ENCODE measurements around the gene SLC6A11.

DNA sequence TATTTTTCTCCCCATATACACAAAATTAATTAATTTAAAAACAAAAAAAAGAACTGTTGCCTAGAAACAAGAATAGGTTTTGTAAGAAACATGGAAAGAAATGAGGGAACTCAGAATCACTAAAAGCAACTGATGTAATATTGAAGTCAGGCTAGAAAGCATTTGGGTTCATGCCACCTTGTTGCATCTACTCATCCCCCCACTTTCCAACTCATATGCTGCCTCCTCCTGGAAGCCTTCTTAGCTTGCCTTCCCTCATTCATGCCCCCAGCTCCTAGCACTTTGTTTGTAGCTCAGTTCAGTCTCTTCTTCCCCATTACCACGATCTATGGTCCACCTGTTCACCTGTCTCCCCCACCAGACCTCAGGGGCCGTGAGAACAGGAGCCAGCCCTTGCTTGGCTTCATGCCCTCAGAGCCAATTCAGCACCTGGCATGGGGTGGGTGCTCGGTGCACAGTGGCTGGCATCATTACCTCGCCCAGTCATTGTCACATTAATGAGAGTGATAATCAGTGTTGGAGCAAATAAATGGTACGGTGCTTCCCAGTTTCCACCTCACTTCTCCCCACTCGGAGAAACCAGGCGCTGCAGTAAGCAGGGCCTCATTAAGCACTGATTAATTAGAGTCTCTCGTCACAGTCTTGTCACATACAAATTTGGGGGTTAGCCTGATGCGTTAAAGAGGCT is 114.1 kb downstream of the SLC6A11 start:
- no peak for TF ChIP-seq POLR2A (IDR thresholded peaks at IDR 0.05)
- TF ChIP-seq, protein P1, sequence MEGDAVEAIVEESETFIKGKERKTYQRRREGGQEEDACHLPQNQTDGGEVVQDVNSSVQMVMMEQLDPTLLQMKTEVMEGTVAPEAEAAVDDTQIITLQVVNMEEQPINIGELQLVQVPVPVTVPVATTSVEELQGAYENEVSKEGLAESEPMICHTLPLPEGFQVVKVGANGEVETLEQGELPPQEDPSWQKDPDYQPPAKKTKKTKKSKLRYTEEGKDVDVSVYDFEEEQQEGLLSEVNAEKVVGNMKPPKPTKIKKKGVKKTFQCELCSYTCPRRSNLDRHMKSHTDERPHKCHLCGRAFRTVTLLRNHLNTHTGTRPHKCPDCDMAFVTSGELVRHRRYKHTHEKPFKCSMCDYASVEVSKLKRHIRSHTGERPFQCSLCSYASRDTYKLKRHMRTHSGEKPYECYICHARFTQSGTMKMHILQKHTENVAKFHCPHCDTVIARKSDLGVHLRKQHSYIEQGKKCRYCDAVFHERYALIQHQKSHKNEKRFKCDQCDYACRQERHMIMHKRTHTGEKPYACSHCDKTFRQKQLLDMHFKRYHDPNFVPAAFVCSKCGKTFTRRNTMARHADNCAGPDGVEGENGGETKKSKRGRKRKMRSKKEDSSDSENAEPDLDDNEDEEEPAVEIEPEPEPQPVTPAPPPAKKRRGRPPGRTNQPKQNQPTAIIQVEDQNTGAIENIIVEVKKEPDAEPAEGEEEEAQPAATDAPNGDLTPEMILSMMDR (IDR thresholded peaks at IDR 0.05 in 4 of 5, conservative IDR thresholded peaks at IDR 0.05 in 1 of 5), result no peak

Data from gastrocnemius medialis (tissue), 4 donors.